Osteoblast (primary cell): ENCODE data around the gene LRRC45. TPM values are rescaled to one million over a fixed set of nuclear protein-coding genes. Genes with fewer than 3 reads are reported as not detected.

Experiments
- DNase-seq: peaks from one replicate; pipeline ENCODE4 v3.0.0; 2011; ENCODE audit warnings: low spot score, mixed read lengths; ENCODE audit not compliant: insufficient read length; ENCODE audit errors: missing footprints
- H2AFZ ChIP-seq: 2 replicates; pipeline ENCODE4 v1.6.0; 2011; ENCODE audit warnings: mild to moderate bottlenecking, low read length
- H3K27ac ChIP-seq: 2 replicates; pipeline ENCODE4 v1.5.1; 2011; ENCODE audit warnings: mild to moderate bottlenecking, low read depth, low read length, moderate library complexity
- H3K27me3 ChIP-seq: 2 replicates; pipeline ENCODE4 v1.6.0; 2012; ENCODE audit warnings: mild to moderate bottlenecking, control low read depth, inconsistent platforms, low read length, moderate library complexity; ENCODE audit not compliant: insufficient read depth
- H3K36me3 ChIP-seq: 2 replicates; pipeline ENCODE4 v1.5.1; 2011; ENCODE audit warnings: mild to moderate bottlenecking, low read length, control low read depth, moderate library complexity; ENCODE audit not compliant: insufficient read depth
- H3K4me1 ChIP-seq: 2 replicates; pipeline ENCODE4 v1.5.1; 2011; ENCODE audit warnings: mild to moderate bottlenecking, low read length, control low read depth, moderate library complexity; ENCODE audit not compliant: insufficient read depth
- H3K4me2 ChIP-seq: 2 replicates; pipeline ENCODE4 v1.6.0; 2011; ENCODE audit warnings: mild to moderate bottlenecking, low read length; ENCODE audit not compliant: insufficient read depth
- H3K4me3 ChIP-seq: fragments of 200-600 bp; sonication (generic); 3 replicates; pipeline ENCODE4 v1.5.1; 2012; ENCODE audit warnings: mild to moderate bottlenecking, low read length, inconsistent platforms; ENCODE audit not compliant: insufficient read depth
- H3K79me2 ChIP-seq: 2 replicates; pipeline ENCODE4 v1.6.0; 2012; ENCODE audit warnings: mild to moderate bottlenecking, low read length, control low read depth, inconsistent platforms; ENCODE audit not compliant: insufficient read depth
- H3K9me3 ChIP-seq: 2 replicates; pipeline ENCODE4 v1.5.1; 2011; ENCODE audit warnings: low read depth, low read length, control low read depth
- H4K20me1 ChIP-seq: 2 replicates; pipeline ENCODE4 v1.6.0; 2012; ENCODE audit warnings: mild to moderate bottlenecking, low read length, control low read depth; ENCODE audit not compliant: insufficient read depth
- total RNA-seq: library from RNA; depleted of rRNA; stranded (reverse); fragments of >200 nt; gene quantifications from 2 replicates; pipeline ENCODE4 v1.2.3, GENCODE V29; 2012
- TF ChIP-seq, protein P1 (sequence below): IDR thresholded peaks from 2 replicates; pipeline ENCODE4 v1.5.1; 2011; ENCODE audit warnings: mild to moderate bottlenecking, low read depth, low read length, moderate library complexity; ENCODE audit errors: extremely low read depth

Gene LRRC45
- total RNA-seq, 1 donor = 13.4 TPM

DNA sequence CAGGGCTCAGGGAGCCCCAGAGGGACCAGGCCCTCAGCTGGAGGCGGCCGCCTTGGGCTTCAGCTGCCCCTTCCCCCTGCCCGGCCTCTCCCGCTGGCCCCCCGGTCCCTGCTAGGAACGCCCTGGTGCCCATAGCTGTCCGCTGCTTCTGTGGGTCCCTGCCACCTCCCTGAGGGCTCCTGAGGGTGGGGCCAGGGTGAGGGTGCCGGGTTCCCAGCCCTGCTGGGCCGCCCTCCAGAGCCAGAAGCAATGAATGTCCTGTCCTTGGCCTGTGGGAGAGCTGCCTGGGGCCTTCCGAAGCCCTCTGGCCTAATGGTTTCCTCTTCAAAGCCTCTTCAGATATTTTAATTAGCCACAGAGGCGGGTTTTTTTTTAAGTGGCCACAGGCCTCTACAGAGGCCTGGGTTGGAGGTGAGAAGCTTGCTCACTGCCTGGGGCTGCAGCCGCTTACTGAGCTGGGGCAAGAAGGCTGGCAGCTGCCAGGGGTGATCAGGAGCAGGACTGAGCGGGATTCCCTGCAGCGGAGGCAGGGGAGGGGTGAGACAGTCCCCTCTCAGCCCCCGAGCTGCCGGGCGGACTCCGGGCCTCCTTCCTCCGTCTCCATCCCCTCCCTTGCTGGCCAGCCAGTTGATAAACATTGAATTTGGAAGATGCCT lies 10.3 kb upstream of the LRRC45 start:
- H2AFZ ChIP-seq = no peak overlapping the region
- H4K20me1 ChIP-seq = peaks cover 2% of the 10 kb centered on the region
- no peaks in the 10 kb centered on the region for H3K36me3 ChIP-seq
- H3K79me2 ChIP-seq = no peaks in the 10 kb centered on the region
- DNase-seq = no peak
- no peak overlapping the region for H3K27ac ChIP-seq
- no peaks in the 10 kb centered on the region for H3K27me3 ChIP-seq
- no peaks in the 10 kb centered on the region for H3K9me3 ChIP-seq
- H3K4me3 ChIP-seq = no peak overlapping the region
- peaks cover 7% of the 10 kb centered on the region for H3K4me1 ChIP-seq
- TF ChIP-seq, protein P1, sequence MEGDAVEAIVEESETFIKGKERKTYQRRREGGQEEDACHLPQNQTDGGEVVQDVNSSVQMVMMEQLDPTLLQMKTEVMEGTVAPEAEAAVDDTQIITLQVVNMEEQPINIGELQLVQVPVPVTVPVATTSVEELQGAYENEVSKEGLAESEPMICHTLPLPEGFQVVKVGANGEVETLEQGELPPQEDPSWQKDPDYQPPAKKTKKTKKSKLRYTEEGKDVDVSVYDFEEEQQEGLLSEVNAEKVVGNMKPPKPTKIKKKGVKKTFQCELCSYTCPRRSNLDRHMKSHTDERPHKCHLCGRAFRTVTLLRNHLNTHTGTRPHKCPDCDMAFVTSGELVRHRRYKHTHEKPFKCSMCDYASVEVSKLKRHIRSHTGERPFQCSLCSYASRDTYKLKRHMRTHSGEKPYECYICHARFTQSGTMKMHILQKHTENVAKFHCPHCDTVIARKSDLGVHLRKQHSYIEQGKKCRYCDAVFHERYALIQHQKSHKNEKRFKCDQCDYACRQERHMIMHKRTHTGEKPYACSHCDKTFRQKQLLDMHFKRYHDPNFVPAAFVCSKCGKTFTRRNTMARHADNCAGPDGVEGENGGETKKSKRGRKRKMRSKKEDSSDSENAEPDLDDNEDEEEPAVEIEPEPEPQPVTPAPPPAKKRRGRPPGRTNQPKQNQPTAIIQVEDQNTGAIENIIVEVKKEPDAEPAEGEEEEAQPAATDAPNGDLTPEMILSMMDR = no peak
- H3K4me2 ChIP-seq = no peak overlapping the region

DNA sequence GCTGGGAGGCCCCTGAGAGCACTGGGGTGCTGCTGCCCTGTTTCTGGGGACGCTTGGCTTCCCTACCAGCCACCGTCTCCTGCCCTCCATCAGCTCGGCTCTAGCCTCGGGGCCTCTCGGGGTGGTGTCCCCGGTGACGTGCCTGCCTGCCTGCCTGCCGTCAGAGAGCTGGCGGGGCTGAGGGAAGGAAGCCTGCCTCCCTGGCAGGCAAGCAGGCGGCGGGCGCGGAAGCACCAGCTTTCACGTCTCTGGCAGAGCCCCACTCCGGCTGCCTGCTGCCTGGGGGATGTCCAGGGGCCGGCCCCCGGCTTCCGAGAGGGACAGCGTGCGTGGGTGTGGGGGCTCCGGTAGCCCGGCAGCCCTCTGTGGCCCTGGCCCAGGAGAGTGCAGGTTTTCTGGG lies 9.8 kb upstream of the LRRC45 start:
- H3K79me2 ChIP-seq = no peaks in the 10 kb centered on the region
- H3K9me3 ChIP-seq = no peaks in the 10 kb centered on the region
- TF ChIP-seq, protein P1 = no peak
- no peak overlapping the region for H3K27ac ChIP-seq
- H3K4me1 ChIP-seq = peaks cover under 1% of the 10 kb centered on the region
- DNase-seq = peak; percentile 87
- H3K4me2 ChIP-seq = no peak overlapping the region
- H4K20me1 ChIP-seq = peaks cover 2% of the 10 kb centered on the region
- no peak overlapping the region for H2AFZ ChIP-seq
- H3K27me3 ChIP-seq = no peaks in the 10 kb centered on the region
- H3K36me3 ChIP-seq = no peaks in the 10 kb centered on the region
- no peak overlapping the region for H3K4me3 ChIP-seq

DNA sequence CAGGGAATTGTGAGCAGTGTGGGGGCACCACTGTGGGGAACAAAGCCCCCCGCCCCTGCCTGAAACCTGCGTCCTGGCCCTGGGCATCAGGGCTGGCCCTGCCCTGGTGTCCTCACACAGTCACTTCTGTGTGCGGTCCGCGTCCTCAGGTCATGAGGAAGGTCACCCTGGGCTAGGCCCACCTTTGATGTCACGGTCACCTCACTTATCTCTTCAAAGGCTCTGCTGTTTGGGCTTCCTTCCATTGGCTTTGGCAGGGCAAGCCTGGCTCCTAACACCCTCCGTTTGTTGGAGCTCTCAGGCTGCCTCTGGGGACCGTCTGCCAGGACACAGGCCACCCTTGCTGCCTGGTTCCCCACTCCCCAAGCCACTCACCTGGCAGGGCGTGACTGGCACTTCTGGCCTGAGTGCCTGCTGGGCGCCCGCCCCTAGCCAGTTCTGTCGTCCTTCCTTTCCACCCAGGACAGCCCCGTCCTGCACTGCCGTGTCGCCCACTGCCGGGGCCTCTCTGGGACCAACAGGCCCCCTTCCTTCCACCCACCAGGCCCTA lies 9.3 kb upstream of the LRRC45 start:
- TF ChIP-seq, protein P1 = no peak
- no peaks in the 10 kb centered on the region for H3K9me3 ChIP-seq
- H3K36me3 ChIP-seq = no peaks in the 10 kb centered on the region
- no peak overlapping the region for H2AFZ ChIP-seq
- peaks cover 5% of the 10 kb centered on the region for H4K20me1 ChIP-seq
- no peak overlapping the region for H3K27ac ChIP-seq
- H3K79me2 ChIP-seq = no peaks in the 10 kb centered on the region
- H3K27me3 ChIP-seq = no peaks in the 10 kb centered on the region
- H3K4me1 ChIP-seq = no peaks in the 10 kb centered on the region
- peak; percentile 91 for DNase-seq
- no peak overlapping the region for H3K4me3 ChIP-seq
- H3K4me2 ChIP-seq = no peak overlapping the region

DNA sequence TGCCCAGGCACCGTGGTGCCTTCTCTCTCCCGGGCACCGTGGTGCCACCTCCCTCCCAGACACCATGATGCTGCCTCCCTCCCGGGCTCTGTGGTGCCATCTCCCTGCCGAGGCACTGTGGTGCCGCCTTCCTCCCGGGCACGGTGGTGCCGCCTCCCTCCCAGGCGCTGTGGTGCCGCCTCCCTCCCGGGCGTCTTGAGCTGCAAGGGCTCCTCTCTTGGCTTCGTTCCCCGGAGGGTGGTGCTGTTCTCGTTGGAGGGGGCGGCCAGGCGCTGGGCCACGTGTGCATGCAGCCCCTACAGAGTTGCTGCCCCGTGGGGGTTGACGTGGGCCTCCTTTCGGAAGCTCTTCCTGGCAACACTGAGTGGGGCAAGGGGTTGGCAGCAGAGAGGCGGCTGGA lies 8.7 kb upstream of the LRRC45 start:
- no peaks in the 10 kb centered on the region for H3K4me1 ChIP-seq
- H3K4me2 ChIP-seq = no peak overlapping the region
- peaks cover 4% of the 10 kb centered on the region for H4K20me1 ChIP-seq
- H3K4me3 ChIP-seq = no peak overlapping the region
- DNase-seq = peak; percentile 86
- no peaks in the 10 kb centered on the region for H3K27me3 ChIP-seq
- no peaks in the 10 kb centered on the region for H3K79me2 ChIP-seq
- TF ChIP-seq, protein P1 = no peak
- H3K36me3 ChIP-seq = no peaks in the 10 kb centered on the region
- H3K9me3 ChIP-seq = no peaks in the 10 kb centered on the region
- H3K27ac ChIP-seq = no peak overlapping the region
- no peak overlapping the region for H2AFZ ChIP-seq
